H9 (cell line): ENCODE data around the gene ZNF547. TPM values are rescaled to one million over a fixed set of nuclear protein-coding genes. Genes with fewer than 3 reads are reported as not detected.

Experiments
- DNase-seq: peaks from one replicate; pipeline ENCODE4 v3.0.0-alpha.2; 2017
- H2AFZ ChIP-seq: one replicate; pipeline ENCODE4 v1.6.1; 2013; ENCODE audit warnings: mild to moderate bottlenecking, low read length, control low read depth, moderate library complexity
- H2AK5ac ChIP-seq: 2 replicates; pipeline ENCODE4 v1.6.1; 2013; ENCODE audit warnings: low read length, control low read depth, mixed read lengths; ENCODE audit not compliant: insufficient read length
- H2BK120ac ChIP-seq: one replicate; pipeline ENCODE4 v1.6.1; 2013; ENCODE audit warnings: low read depth, mild to moderate bottlenecking, low read length, control low read depth, inconsistent platforms; ENCODE audit not compliant: poor library complexity, severe bottlenecking
- H2BK12ac ChIP-seq: 2 replicates; pipeline ENCODE4 v1.6.1; 2013; ENCODE audit warnings: low read length, control low read depth, mixed read lengths, low read depth; ENCODE audit not compliant: insufficient read length
- H2BK15ac ChIP-seq: 2 replicates; pipeline ENCODE4 v1.6.1; 2013; ENCODE audit warnings: low read depth, low read length, control low read depth
- H2BK20ac ChIP-seq: one replicate; pipeline ENCODE4 v1.6.1; 2013; ENCODE audit warnings: low read depth, mild to moderate bottlenecking, low read length, control low read depth, inconsistent platforms; ENCODE audit not compliant: poor library complexity, severe bottlenecking
- H2BK5ac ChIP-seq: 2 replicates; pipeline ENCODE4 v1.6.1; 2013; ENCODE audit warnings: low read length, control low read depth, mixed read lengths; ENCODE audit not compliant: insufficient read length
- H3K14ac ChIP-seq: 2 replicates; pipeline ENCODE4 v1.6.1; 2013; ENCODE audit warnings: low read length, control low read depth; ENCODE audit not compliant: insufficient read depth
- H3K18ac ChIP-seq: 2 replicates; pipeline ENCODE4 v1.6.1; 2013; ENCODE audit warnings: low read depth, mild to moderate bottlenecking, mixed read lengths, low read length, control low read depth; ENCODE audit not compliant: insufficient read length
- H3K23ac ChIP-seq: 2 replicates; pipeline ENCODE4 v1.6.1; 2013; ENCODE audit warnings: low read length, control low read depth, mixed read lengths, low read depth; ENCODE audit not compliant: insufficient read length
- H3K23me2 ChIP-seq: 2 replicates; pipeline ENCODE4 v1.6.1; 2013; ENCODE audit warnings: low read depth, mild to moderate bottlenecking, mixed read lengths, low read length, control low read depth; ENCODE audit not compliant: insufficient read length, poor library complexity, severe bottlenecking
- H3K27ac ChIP-seq: 2 replicates; pipeline ENCODE4 v1.5.1; 2013; ENCODE audit warnings: low read length, control low read depth, mixed read lengths, low read depth; ENCODE audit not compliant: insufficient read length
- H3K27me3 ChIP-seq: 2 replicates; pipeline ENCODE4 v1.6.1; 2013; ENCODE audit warnings: low read length, control low read depth, inconsistent platforms; ENCODE audit not compliant: insufficient read depth
- H3K4ac ChIP-seq: 2 replicates; pipeline ENCODE4 v1.6.1; 2013; ENCODE audit warnings: low read depth, mild to moderate bottlenecking, control low read depth, inconsistent platforms, low read length, moderate library complexity
- H3K4me1 ChIP-seq: 2 replicates; pipeline ENCODE4 v1.6.1; 2013; ENCODE audit warnings: low read length, control low read depth, inconsistent platforms; ENCODE audit not compliant: insufficient read depth
- H3K4me2 ChIP-seq: 2 replicates; pipeline ENCODE4 v1.6.1; 2013; ENCODE audit warnings: low read length, control low read depth, mixed read lengths; ENCODE audit not compliant: insufficient read length, insufficient read depth
- H3K56ac ChIP-seq: 2 replicates; pipeline ENCODE4 v1.6.1; 2013; ENCODE audit warnings: low read depth, mild to moderate bottlenecking, mixed read lengths, low read length, control low read depth; ENCODE audit not compliant: insufficient read length
- H3K79me1 ChIP-seq: 2 replicates; pipeline ENCODE4 v1.6.1; 2013; ENCODE audit warnings: low read depth, mild to moderate bottlenecking, moderate library complexity, low read length, control low read depth, inconsistent platforms; ENCODE audit not compliant: insufficient read depth, poor library complexity, severe bottlenecking
- H3K79me2 ChIP-seq: 2 replicates; pipeline ENCODE4 v1.6.1; 2013; ENCODE audit warnings: low read length, control low read depth, inconsistent platforms; ENCODE audit not compliant: insufficient read depth
- H3K9ac ChIP-seq: 2 replicates; pipeline ENCODE4 v1.6.1; 2013; ENCODE audit warnings: low read length, control low read depth, mixed read lengths; ENCODE audit not compliant: insufficient read length; ENCODE audit errors: extremely low read depth
- H3K9me3 ChIP-seq: one replicate; pipeline ENCODE4 v1.6.1; 2013; ENCODE audit warnings: low read depth, low read length, inconsistent platforms; ENCODE audit not compliant: control insufficient read depth
- H3T11ph ChIP-seq: one replicate; pipeline ENCODE4 v1.6.1; 2013; ENCODE audit warnings: mild to moderate bottlenecking, low read length, control low read depth, inconsistent platforms
- H4K20me1 ChIP-seq: one replicate; pipeline ENCODE4 v1.6.1; 2013; ENCODE audit not compliant: control insufficient read depth, insufficient read length, insufficient read depth
- H4K5ac ChIP-seq: 2 replicates; pipeline ENCODE4 v1.6.1; 2013; ENCODE audit warnings: low read depth, mild to moderate bottlenecking, mixed read lengths, low read length, control low read depth; ENCODE audit not compliant: insufficient read length
- H4K8ac ChIP-seq: replicated peaks from 2 replicates; pipeline ENCODE4 v1.6.1; 2013; ENCODE audit warnings: low read length, control low read depth, mixed read lengths, low read depth; ENCODE audit not compliant: insufficient read length
- H4K91ac ChIP-seq: 2 replicates; pipeline ENCODE4 v1.6.1; 2013; ENCODE audit warnings: low read depth, mild to moderate bottlenecking, moderate library complexity, mixed read lengths, low read length, control low read depth; ENCODE audit not compliant: insufficient read length
- H3K27ac Mint-ChIP-seq, 3 experiments: 2 replicates in 2 of 3; 3 replicates in 1 of 3; pipeline ENCODE4 v1.8.0; 2020 to 2021; ENCODE audit warnings: mixed read lengths in 3 of 3, mild to moderate bottlenecking in 1 of 3, moderate library complexity in 1 of 3
- H3K27me3 Mint-ChIP-seq: 2 replicates; pipeline ENCODE4 v1.8.0; 2021; ENCODE audit warnings: low read depth, mild to moderate bottlenecking, moderate library complexity, mixed read lengths
- H3K36me3 Mint-ChIP-seq, 3 experiments: 2 replicates in 2 of 3; 3 replicates in 1 of 3; pipeline ENCODE4 v1.8.0; 2020 to 2021; ENCODE audit warnings: low read depth in 3 of 3, mixed read lengths in 3 of 3; ENCODE audit not compliant: insufficient read depth in 1 of 3
- H3K4me1 Mint-ChIP-seq, 2 experiments: 2 replicates each; pipeline ENCODE4 v1.8.0; 2020; ENCODE audit warnings: mixed read lengths in 2 of 2
- H3K4me3 Mint-ChIP-seq, 2 experiments: 2 replicates in 1 of 2; 3 replicates in 1 of 2; pipeline ENCODE4 v1.8.0; 2020 to 2021; ENCODE audit warnings: mild to moderate bottlenecking in 2 of 2, mixed read lengths in 2 of 2, moderate library complexity in 1 of 2
- H3K9me3 Mint-ChIP-seq, 2 experiments: 2 replicates in 1 of 2; 3 replicates in 1 of 2; pipeline ENCODE4 v1.8.0; 2020; ENCODE audit warnings: mild to moderate bottlenecking in 2 of 2, mixed read lengths in 2 of 2, moderate library complexity in 1 of 2
- CTCF ChIP-seq: fragments of 200-600 bp; sonication (generic); conservative IDR thresholded peaks from 3 replicates; pipeline ENCODE4 v1.8.0; 2021; ENCODE audit warnings: antibody characterized with exemption, mild to moderate bottlenecking
- WGBS: extraction: QIAGEN DNeasy Blood & Tissue Kit; methylation state at CpG from one replicate; pipeline ENCODE4 v1.1.7; 2013; ENCODE audit warnings: missing lambda C conversion rate, low lambda C conversion rate, mixed read lengths; ENCODE audit not compliant: insufficient read length; ENCODE audit errors: extremely low coverage; 5-methylcytosine and 5-hydroxymethylcytosine counted together
- total RNA-seq: library from RNA; stranded (reverse); gene quantifications from 2 replicates; pipeline ENCODE4 v1.2.1, GENCODE V29; 2021

ZNF547 gene
- total RNA-seq, 1 experiment from 2014 or later: 3.8 TPM

- H4K20me1 ChIP-seq: no peaks in the 10 kb centered on the region
- no peak overlapping the region for H2BK5ac ChIP-seq
- no peak overlapping the region for H3K56ac ChIP-seq
- no peak overlapping the region for H3K9ac ChIP-seq
- no peaks in the 10 kb centered on the region for H3K9me3 ChIP-seq
- no peaks in the 10 kb centered on the region for H3K27me3 ChIP-seq
- H4K91ac ChIP-seq: no peak overlapping the region
- no peak overlapping the region for H2AK5ac ChIP-seq
- no peaks in the 10 kb centered on the region for H3K79me2 ChIP-seq
- H2BK20ac ChIP-seq: no peak overlapping the region
- no peak overlapping the region for H4K5ac ChIP-seq
- Mint-ChIP-seq H3K4me3 (no peak overlapping the region), H3K27ac (no peak overlapping the region), H3K27me3 (peaks cover 14% of the 10 kb centered on the region), H3K4me1 (no peaks in the 10 kb centered on the region; a peak in 1 of 4 replicates), H3K9me3 (no peaks in the 10 kb centered on the region), H3K36me3 (no peaks in the 10 kb centered on the region)
- H2AFZ ChIP-seq: no peak overlapping the region
- H3K14ac ChIP-seq: no peak overlapping the region
- H2BK12ac ChIP-seq: no peak overlapping the region
- no peak overlapping the region for H3K4me2 ChIP-seq
- no peak overlapping the region for H2BK120ac ChIP-seq
- no peak overlapping the region for H3K18ac ChIP-seq
- no peak overlapping the region for H3K23ac ChIP-seq
- no peak for TF ChIP-seq CTCF
- no peak overlapping the region for H3T11ph ChIP-seq
- H3K79me1 ChIP-seq: no peaks in the 10 kb centered on the region
- no peak overlapping the region for H3K27ac ChIP-seq
- WGBS: no CpG with 5 or more reads among the region's 3 CpGs
- no peaks in the 10 kb centered on the region for H3K23me2 ChIP-seq
- no peak overlapping the region for H4K8ac ChIP-seq
- H2BK15ac ChIP-seq: no peak overlapping the region
- DNase-seq: no peak
- H3K4me1 ChIP-seq: no peaks in the 10 kb centered on the region
- no peak overlapping the region for H3K4ac ChIP-seq
These were observed 24.5 kb upstream of the ZNF547 start for GRCh38 chr19:57338877-57339276.
